Lung (tissue), 12 donors: ENCODE measurements around the gene MARCHF10. TPM values are rescaled to one million over a fixed set of nuclear protein-coding genes. Genes with fewer than 3 reads are reported as not detected.

ENCODE experiments used
- ATAC-seq: fragments of 200-7000 bp; cut with Tn5 transposase; one replicate; pipeline ENCODE4 v1.9.1; 2020; ENCODE audit warnings: moderate number of reproducible peaks; ENCODE audit not compliant: insufficient read depth, low FRiP score
- DNase-seq, 3 donors: peaks; one replicate each; pipeline ENCODE4 v3.0.0-alpha.2; 2013 to 2017
- H3K27ac ChIP-seq, 2 donors: one replicate each; pipeline ENCODE4 v1.5.1; 2013; ENCODE audit warnings: mild to moderate bottlenecking in 2 of 2, moderate library complexity in 2 of 2, control low read depth in 1 of 2, inconsistent platforms in 1 of 2, low read depth in 1 of 2, low read length in 1 of 2
- H3K27me3 ChIP-seq, 3 donors: one replicate each; pipeline ENCODE4 v1.5.1; 2013; ENCODE audit warnings: low read length in 2 of 3; ENCODE audit not compliant: control insufficient read depth in 3 of 3, insufficient read depth in 3 of 3
- H3K36me3 ChIP-seq, 4 donors: one replicate each; pipeline ENCODE4 v1.5.1; 2013; ENCODE audit warnings: low read length in 4 of 4, mild to moderate bottlenecking in 1 of 4, moderate library complexity in 1 of 4; ENCODE audit not compliant: control insufficient read depth in 4 of 4, insufficient read depth in 4 of 4
- H3K4me1 ChIP-seq, 5 donors: one replicate each; pipeline ENCODE4 v1.5.1; 2013; ENCODE audit warnings: low read length in 5 of 5, mild to moderate bottlenecking in 2 of 5, moderate library complexity in 1 of 5; ENCODE audit not compliant: control insufficient read depth in 5 of 5, insufficient read depth in 5 of 5
- H3K4me3 ChIP-seq: one replicate; pipeline ENCODE4 v1.5.1; 2013; ENCODE audit warnings: mild to moderate bottlenecking, control low read depth, moderate library complexity
- H3K9ac ChIP-seq, 2 donors: one replicate each; pipeline ENCODE4 v1.5.1; 2013; ENCODE audit warnings: low read length in 2 of 2, control low read depth in 1 of 2; ENCODE audit not compliant: insufficient read depth in 1 of 2
- H3K9me3 ChIP-seq, 4 donors: one replicate each; pipeline ENCODE4 v1.5.1; 2013; ENCODE audit warnings: low read length in 3 of 4, mild to moderate bottlenecking in 1 of 4, moderate library complexity in 1 of 4; ENCODE audit not compliant: control insufficient read depth in 4 of 4, insufficient read depth in 3 of 4
- WGBS, 2 donors: extraction: QIAGEN DNeasy Blood & Tissue Kit; methylation state at CpG; one replicate each; pipeline ENCODE4 v1.1.7; 2013; 5-methylcytosine and 5-hydroxymethylcytosine counted together
- polyA plus RNA-seq, 2 donors: library from polyadenylated mRNA; stranded (reverse); fragments of 200-250 nt; gene quantifications; one replicate each; pipeline ENCODE4 v1.2.1, GENCODE V29; 2013
- total RNA-seq, 2 donors: library from RNA; depleted of rRNA in 1 of 2; stranded (reverse); fragments of >200 nt in 1 of 2; gene quantifications; one replicate each; pipeline ENCODE4 v1.2.1, GENCODE V29; 2014 to 2021
- TF ChIP-seq, protein P1 (sequence below): IDR thresholded peaks from 2 replicates; pipeline ENCODE4 v1.5.1; 2012; ENCODE audit warnings: mild to moderate bottlenecking; ENCODE audit errors: control extremely low read depth, extremely low read depth
- donor health status: control.
- donor health status: control.
- donor health status: Bipolar disorder and iron deficiency.
- donor health status: healthy.
- donor health status: DM: yes; HTN: yes; CAD: no.

MARCHF10 gene
- total and polyA plus RNA-seq, 4 donors = 3.1 to 13.8 (median 7.5) TPM

DNA sequence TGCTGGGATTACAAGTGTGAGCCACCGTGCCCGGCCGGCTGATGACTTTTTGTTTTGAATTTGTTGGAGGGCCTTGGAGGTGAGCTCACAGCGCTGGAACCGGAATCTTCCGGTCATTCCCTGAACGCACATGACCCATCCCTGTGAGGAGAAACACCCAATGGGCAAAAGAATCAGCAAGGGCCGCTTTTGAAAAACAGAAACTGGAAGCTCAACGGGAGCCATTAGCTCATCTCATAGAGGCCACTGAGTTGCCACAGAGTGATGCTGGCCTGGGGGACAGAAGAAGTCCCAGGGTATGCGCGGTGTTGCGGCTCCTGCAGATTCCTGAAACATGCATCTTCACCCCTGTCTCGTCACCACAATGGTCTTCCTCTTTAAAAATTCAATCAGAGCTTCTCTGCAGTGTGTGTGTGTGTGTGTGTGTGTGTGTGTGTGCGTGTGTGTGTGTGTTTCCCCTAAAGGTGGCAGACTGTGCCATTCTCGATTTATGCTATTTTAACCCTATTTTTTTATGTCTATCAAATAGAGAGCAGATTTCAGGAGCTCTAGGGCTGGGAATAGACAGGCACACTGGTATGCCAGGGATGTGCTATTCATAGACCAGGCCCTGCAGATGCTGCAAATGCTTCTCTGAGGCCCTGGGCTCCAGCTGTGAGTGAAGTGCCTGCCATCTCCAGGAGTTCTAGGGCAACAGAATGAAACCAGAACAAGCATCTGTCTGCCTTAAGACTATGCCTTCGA, 68.3 kb downstream of the MARCHF10 start:
- DNase-seq = no peak
- 90 to 91% methylated on average over 16 of the region's 16 CpGs for WGBS, 2 donors
- no peak overlapping the region for H3K9ac ChIP-seq
- no peak overlapping the region for H3K4me3 ChIP-seq
- H3K9me3 ChIP-seq = no peaks in the 10 kb centered on the region
- no peaks in the 10 kb centered on the region for H3K4me1 ChIP-seq
- ATAC-seq = no peak
- no peaks in the 10 kb centered on the region for H3K36me3 ChIP-seq
- H3K27ac ChIP-seq = no peak overlapping the region
- no peaks in the 10 kb centered on the region for H3K27me3 ChIP-seq
- TF ChIP-seq, protein P1, sequence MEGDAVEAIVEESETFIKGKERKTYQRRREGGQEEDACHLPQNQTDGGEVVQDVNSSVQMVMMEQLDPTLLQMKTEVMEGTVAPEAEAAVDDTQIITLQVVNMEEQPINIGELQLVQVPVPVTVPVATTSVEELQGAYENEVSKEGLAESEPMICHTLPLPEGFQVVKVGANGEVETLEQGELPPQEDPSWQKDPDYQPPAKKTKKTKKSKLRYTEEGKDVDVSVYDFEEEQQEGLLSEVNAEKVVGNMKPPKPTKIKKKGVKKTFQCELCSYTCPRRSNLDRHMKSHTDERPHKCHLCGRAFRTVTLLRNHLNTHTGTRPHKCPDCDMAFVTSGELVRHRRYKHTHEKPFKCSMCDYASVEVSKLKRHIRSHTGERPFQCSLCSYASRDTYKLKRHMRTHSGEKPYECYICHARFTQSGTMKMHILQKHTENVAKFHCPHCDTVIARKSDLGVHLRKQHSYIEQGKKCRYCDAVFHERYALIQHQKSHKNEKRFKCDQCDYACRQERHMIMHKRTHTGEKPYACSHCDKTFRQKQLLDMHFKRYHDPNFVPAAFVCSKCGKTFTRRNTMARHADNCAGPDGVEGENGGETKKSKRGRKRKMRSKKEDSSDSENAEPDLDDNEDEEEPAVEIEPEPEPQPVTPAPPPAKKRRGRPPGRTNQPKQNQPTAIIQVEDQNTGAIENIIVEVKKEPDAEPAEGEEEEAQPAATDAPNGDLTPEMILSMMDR = no peak

DNA sequence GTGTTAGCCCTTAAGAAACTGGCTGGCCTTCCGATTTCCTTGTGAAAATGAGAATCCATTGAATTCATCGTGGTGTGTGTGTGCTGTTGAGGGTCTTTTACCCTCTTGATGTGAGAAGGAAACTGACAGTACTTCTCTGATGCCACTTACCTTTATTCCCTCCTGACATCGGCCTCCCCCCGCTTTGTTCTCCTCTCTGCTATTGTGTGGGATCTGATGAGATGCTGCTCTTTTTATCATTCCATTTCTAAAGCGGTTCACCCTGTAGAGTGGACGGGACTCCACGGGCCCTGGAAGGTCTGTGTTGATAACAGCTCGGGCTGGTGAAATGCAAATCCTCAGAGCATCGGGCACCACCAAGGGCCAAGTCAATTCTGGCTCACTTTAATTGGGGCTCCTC, 69.8 kb downstream of the MARCHF10 start:
- H3K27me3 ChIP-seq = no peaks in the 10 kb centered on the region
- no peak for DNase-seq
- 93 to 97% methylated on average over 9 of the region's 9 CpGs for WGBS, 2 donors

DNA sequence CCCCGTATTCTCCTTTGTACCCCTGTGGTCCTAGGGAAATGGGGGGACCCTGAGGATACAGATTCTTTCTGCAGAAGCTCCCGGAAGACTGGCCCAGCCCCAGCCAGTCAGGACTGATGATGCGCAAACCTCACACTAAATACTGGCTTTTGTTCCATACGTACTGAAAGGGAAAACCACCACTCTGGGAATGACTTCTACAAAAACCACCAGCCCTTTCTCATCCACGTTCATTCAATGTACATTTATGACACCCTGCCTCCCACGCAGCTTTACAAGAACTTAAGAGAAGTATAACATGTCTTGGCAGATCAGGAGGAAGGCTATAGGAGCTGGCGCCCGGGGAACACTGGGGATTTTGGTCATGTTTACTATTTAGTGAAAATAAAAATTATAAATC, 70.6 kb downstream of the MARCHF10 start:
- H3K4me3 ChIP-seq = no peak overlapping the region
- H3K36me3 ChIP-seq = no peaks in the 10 kb centered on the region
- H3K27me3 ChIP-seq = no peaks in the 10 kb centered on the region
- ATAC-seq (no peak), DNase-seq (no peak)
- WGBS, 2 donors = 87 to 90% methylated on average over 8 of the region's 8 CpGs
- no peak overlapping the region for H3K9ac ChIP-seq
- H3K9me3 ChIP-seq = no peaks in the 10 kb centered on the region
- TF ChIP-seq, protein P1 = no peak
- no peak overlapping the region for H3K27ac ChIP-seq
- H3K4me1 ChIP-seq = no peaks in the 10 kb centered on the region

More for the DNA sequence above, 69.8 kb downstream of the MARCHF10 start:
- Histone ChIP-seq H3K9me3 (no peaks in the 10 kb centered on the region), H3K9ac (no peak overlapping the region), H3K4me1 (no peaks in the 10 kb centered on the region), H3K27ac (no peak overlapping the region), H3K36me3 (no peaks in the 10 kb centered on the region), H3K4me3 (no peak overlapping the region)
- TF ChIP-seq, protein P1 = no peak
- ATAC-seq = no peak
